Activated CD8-positive, alpha-beta memory T cell treated with anti-CD3 and anti-CD28 coated beads for 48 hours (primary cell): Measurements from ENCODE around the gene C13orf46.

Source experiments
- DNase-seq, 3 experiments: peaks; one replicate each; pipeline ENCODE4 v3.0.0-alpha.2; 2020; ENCODE audit warnings: low read depth in 2 of 3, low spot score in 2 of 3

The C13orf46 gene

GRCh38 chr13:113956571-113956970, 17.3 kb downstream of the C13orf46 start:
- no peak for DNase-seq

GRCh38 chr13:113955691-113956090, 18.2 kb downstream of the C13orf46 start:
- no peak for DNase-seq

GRCh38 chr13:113955235-113955634, 18.6 kb downstream of the C13orf46 start:
- no peak for DNase-seq

- no peak for DNase-seq
Observed at GRCh38 chr13:113954046-113954835, 19.6 kb downstream of the C13orf46 start.

- no peak for DNase-seq
Observed at GRCh38 chr13:113953561-113953960, 20.3 kb downstream of the C13orf46 start.

GRCh38 chr13:113952983-113953520, 20.8 kb downstream of the C13orf46 start:
- DNase-seq: no peak

- no peak for DNase-seq
Observed at GRCh38 chr13:113952151-113952982, 21.5 kb downstream of the C13orf46 start.

- DNase-seq: peak in 1 of 3 experiments; percentile 26
Observed at GRCh38 chr13:113951246-113951999, 22.5 kb downstream of the C13orf46 start.

- no peak for DNase-seq
Observed at GRCh38 chr13:113950451-113951245, 23.2 kb downstream of the C13orf46 start.

- no peak for DNase-seq
Observed at GRCh38 chr13:113949546-113949945, 24.3 kb downstream of the C13orf46 start.

GRCh38 chr13:113948034-113948742, 25.7 kb downstream of the C13orf46 start:
- no peak for DNase-seq

GRCh38 chr13:113947311-113948033, 26.4 kb downstream of the C13orf46 start:
- DNase-seq: no peak

GRCh38 chr13:113946409-113947181, 27.3 kb downstream of the C13orf46 start:
- DNase-seq: no peak

- DNase-seq: no peak
Observed at GRCh38 chr13:113945857-113946408, 27.9 kb downstream of the C13orf46 start.

- DNase-seq: no peak
Observed at GRCh38 chr13:113943821-113944565, 29.9 kb downstream of the C13orf46 start.

GRCh38 chr13:113942591-113943103, 31.2 kb downstream of the C13orf46 start:
- no peak for DNase-seq

GRCh38 chr13:113941571-113942191, 32.2 kb downstream of the C13orf46 start:
- DNase-seq: no peak
